ENCODE data around the gene CCDC158.

DNA sequence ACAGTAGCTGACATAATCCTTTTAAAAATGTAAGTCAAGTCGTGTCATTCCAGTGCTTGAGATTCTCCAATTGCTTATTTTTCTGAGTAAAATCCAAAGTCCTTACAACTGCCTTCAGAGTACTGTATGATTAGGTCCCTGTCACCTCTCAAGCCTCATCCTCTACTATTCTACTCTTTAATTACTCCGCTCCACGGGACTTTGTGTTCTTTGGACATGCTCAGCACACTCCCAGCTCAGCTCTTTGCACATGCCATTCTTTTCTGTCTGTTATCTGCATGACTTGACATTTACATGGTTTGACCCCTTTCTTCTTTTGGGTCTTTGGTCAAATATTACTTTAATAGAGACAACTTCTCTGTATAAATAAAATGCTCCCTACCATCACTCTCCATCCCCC lies 154.3 kb downstream of the CCDC158 start:
- TF ChIP-seq, protein P1, sequence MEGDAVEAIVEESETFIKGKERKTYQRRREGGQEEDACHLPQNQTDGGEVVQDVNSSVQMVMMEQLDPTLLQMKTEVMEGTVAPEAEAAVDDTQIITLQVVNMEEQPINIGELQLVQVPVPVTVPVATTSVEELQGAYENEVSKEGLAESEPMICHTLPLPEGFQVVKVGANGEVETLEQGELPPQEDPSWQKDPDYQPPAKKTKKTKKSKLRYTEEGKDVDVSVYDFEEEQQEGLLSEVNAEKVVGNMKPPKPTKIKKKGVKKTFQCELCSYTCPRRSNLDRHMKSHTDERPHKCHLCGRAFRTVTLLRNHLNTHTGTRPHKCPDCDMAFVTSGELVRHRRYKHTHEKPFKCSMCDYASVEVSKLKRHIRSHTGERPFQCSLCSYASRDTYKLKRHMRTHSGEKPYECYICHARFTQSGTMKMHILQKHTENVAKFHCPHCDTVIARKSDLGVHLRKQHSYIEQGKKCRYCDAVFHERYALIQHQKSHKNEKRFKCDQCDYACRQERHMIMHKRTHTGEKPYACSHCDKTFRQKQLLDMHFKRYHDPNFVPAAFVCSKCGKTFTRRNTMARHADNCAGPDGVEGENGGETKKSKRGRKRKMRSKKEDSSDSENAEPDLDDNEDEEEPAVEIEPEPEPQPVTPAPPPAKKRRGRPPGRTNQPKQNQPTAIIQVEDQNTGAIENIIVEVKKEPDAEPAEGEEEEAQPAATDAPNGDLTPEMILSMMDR (conservative IDR thresholded peaks at IDR 0.05; ENCODE audit: low read length), result no peak
- TF ChIP-seq EZH2phosphoT487 (IDR thresholded peaks at IDR 0.05; ENCODE audit: borderline replicate concordance, low read depth, low read length), result no peak
